Measurements from ENCODE around the gene NELL1.

The NELL1 gene

GRCh38 chr11:21545699-21546098 lies 876.3 kb downstream of the NELL1 start:
- no peaks in the 10 kb centered on the region for H3K27me3 ChIP-seq (ENCODE audit: control insufficient read depth, insufficient read depth, low read length)
- no peaks in the 10 kb centered on the region for H3K4me1 ChIP-seq (ENCODE audit: control insufficient read depth, insufficient read depth, low read length)
- H3K9ac ChIP-seq (ENCODE audit: low read length) = no peak overlapping the region
- no peaks in the 10 kb centered on the region for H3K36me3 ChIP-seq (ENCODE audit: control insufficient read depth, insufficient read depth, low read length)
- no peaks in the 10 kb centered on the region for H3K9me3 ChIP-seq (ENCODE audit: control insufficient read depth, low read length)
- H3K4me3 ChIP-seq (ENCODE audit: low read length) = no peak overlapping the region

- H3K9me3 ChIP-seq (ENCODE audit: control insufficient read depth, low read length) = no peaks in the 10 kb centered on the region
- H3K9ac ChIP-seq (ENCODE audit: low read length) = no peak overlapping the region
- H3K4me3 ChIP-seq (ENCODE audit: low read length) = no peak overlapping the region
- H3K4me1 ChIP-seq (ENCODE audit: control insufficient read depth, insufficient read depth, low read length) = no peaks in the 10 kb centered on the region
- H3K36me3 ChIP-seq (ENCODE audit: control insufficient read depth, insufficient read depth, low read length) = no peaks in the 10 kb centered on the region
- no peaks in the 10 kb centered on the region for H3K27me3 ChIP-seq (ENCODE audit: control insufficient read depth, insufficient read depth, low read length)
Observed at GRCh38 chr11:21546703-21547102, 877.3 kb downstream of the NELL1 start.

GRCh38 chr11:21552911-21553310 lies 883.5 kb downstream of the NELL1 start:
- no peaks in the 10 kb centered on the region for H3K36me3 ChIP-seq (ENCODE audit: control insufficient read depth, insufficient read depth, low read length)
- no peaks in the 10 kb centered on the region for H3K27me3 ChIP-seq (ENCODE audit: control insufficient read depth, insufficient read depth, low read length)
- peaks cover 5% of the 10 kb centered on the region for H3K4me1 ChIP-seq (ENCODE audit: control insufficient read depth, insufficient read depth, low read length)
- no peaks in the 10 kb centered on the region for H3K9me3 ChIP-seq (ENCODE audit: control insufficient read depth, low read length)
- no peak overlapping the region for H3K4me3 ChIP-seq (ENCODE audit: low read length)
- no peak overlapping the region for H3K9ac ChIP-seq (ENCODE audit: low read length)

- Histone ChIP-seq H3K36me3 (ENCODE audit: control insufficient read depth, insufficient read depth, low read length) (no peaks in the 10 kb centered on the region), H3K9ac (ENCODE audit: low read length) (no peak overlapping the region), H3K4me1 (ENCODE audit: control insufficient read depth, insufficient read depth, low read length) (peaks cover 5% of the 10 kb centered on the region), H3K9me3 (ENCODE audit: control insufficient read depth, low read length) (no peaks in the 10 kb centered on the region), H3K4me3 (ENCODE audit: low read length) (no peak overlapping the region), H3K27me3 (ENCODE audit: control insufficient read depth, insufficient read depth, low read length) (no peaks in the 10 kb centered on the region)
Observed at GRCh38 chr11:21553795-21554194, 884.4 kb downstream of the NELL1 start.

- H3K27me3 ChIP-seq (ENCODE audit: control insufficient read depth, insufficient read depth, low read length) = no peaks in the 10 kb centered on the region
- H3K4me3 ChIP-seq (ENCODE audit: low read length) = no peak overlapping the region
- H3K9me3 ChIP-seq (ENCODE audit: control insufficient read depth, low read length) = no peaks in the 10 kb centered on the region
- no peaks in the 10 kb centered on the region for H3K36me3 ChIP-seq (ENCODE audit: control insufficient read depth, insufficient read depth, low read length)
- H3K4me1 ChIP-seq (ENCODE audit: control insufficient read depth, insufficient read depth, low read length) = peaks cover 5% of the 10 kb centered on the region
- H3K9ac ChIP-seq (ENCODE audit: low read length) = no peak overlapping the region
Observed at GRCh38 chr11:21554284-21554683, 884.9 kb downstream of the NELL1 start.

GRCh38 chr11:21556926-21557325 lies 887.5 kb downstream of the NELL1 start:
- peaks cover 5% of the 10 kb centered on the region for H3K4me1 ChIP-seq (ENCODE audit: control insufficient read depth, insufficient read depth, low read length)
- no peaks in the 10 kb centered on the region for H3K27me3 ChIP-seq (ENCODE audit: control insufficient read depth, insufficient read depth, low read length)
- H3K36me3 ChIP-seq (ENCODE audit: control insufficient read depth, insufficient read depth, low read length) = no peaks in the 10 kb centered on the region
- H3K9me3 ChIP-seq (ENCODE audit: control insufficient read depth, low read length) = no peaks in the 10 kb centered on the region
- H3K4me3 ChIP-seq (ENCODE audit: low read length) = no peak overlapping the region
- no peak overlapping the region for H3K9ac ChIP-seq (ENCODE audit: low read length)

- no peak overlapping the region for H3K9ac ChIP-seq (ENCODE audit: low read length)
- no peaks in the 10 kb centered on the region for H3K4me1 ChIP-seq (ENCODE audit: control insufficient read depth, insufficient read depth, low read length)
- H3K4me3 ChIP-seq (ENCODE audit: low read length) = no peak overlapping the region
- H3K27me3 ChIP-seq (ENCODE audit: control insufficient read depth, insufficient read depth, low read length) = no peaks in the 10 kb centered on the region
- no peaks in the 10 kb centered on the region for H3K9me3 ChIP-seq (ENCODE audit: control insufficient read depth, low read length)
- no peaks in the 10 kb centered on the region for H3K36me3 ChIP-seq (ENCODE audit: control insufficient read depth, insufficient read depth, low read length)
Observed at GRCh38 chr11:21560466-21560975, 891.1 kb downstream of the NELL1 start.

- no peaks in the 10 kb centered on the region for H3K4me1 ChIP-seq (ENCODE audit: control insufficient read depth, insufficient read depth, low read length)
- no peaks in the 10 kb centered on the region for H3K36me3 ChIP-seq (ENCODE audit: control insufficient read depth, insufficient read depth, low read length)
- H3K9ac ChIP-seq (ENCODE audit: low read length) = no peak overlapping the region
- no peak overlapping the region for H3K4me3 ChIP-seq (ENCODE audit: low read length)
- H3K27me3 ChIP-seq (ENCODE audit: control insufficient read depth, insufficient read depth, low read length) = no peaks in the 10 kb centered on the region
- H3K9me3 ChIP-seq (ENCODE audit: control insufficient read depth, low read length) = no peaks in the 10 kb centered on the region
Observed at GRCh38 chr11:21561581-21561980, 892.2 kb downstream of the NELL1 start.

GRCh38 chr11:21564095-21564494 lies 894.7 kb downstream of the NELL1 start:
- Histone ChIP-seq H3K9ac (ENCODE audit: low read length) (no peak overlapping the region), H3K27me3 (ENCODE audit: control insufficient read depth, insufficient read depth, low read length) (no peaks in the 10 kb centered on the region), H3K36me3 (ENCODE audit: control insufficient read depth, insufficient read depth, low read length) (no peaks in the 10 kb centered on the region), H3K4me1 (ENCODE audit: control insufficient read depth, insufficient read depth, low read length) (no peaks in the 10 kb centered on the region), H3K4me3 (ENCODE audit: low read length) (no peak overlapping the region), H3K9me3 (ENCODE audit: control insufficient read depth, low read length) (no peaks in the 10 kb centered on the region)

GRCh38 chr11:21564833-21565682 lies 895.7 kb downstream of the NELL1 start:
- Histone ChIP-seq H3K9ac (ENCODE audit: low read length) (no peak overlapping the region), H3K27me3 (ENCODE audit: control insufficient read depth, insufficient read depth, low read length) (no peaks in the 10 kb centered on the region)

GRCh38 chr11:21566521-21567117 lies 897.2 kb downstream of the NELL1 start:
- Histone ChIP-seq H3K4me3 (ENCODE audit: low read length) (no peak overlapping the region), H3K9me3 (ENCODE audit: control insufficient read depth, low read length) (no peaks in the 10 kb centered on the region), H3K4me1 (ENCODE audit: control insufficient read depth, insufficient read depth, low read length) (no peaks in the 10 kb centered on the region), H3K27me3 (ENCODE audit: control insufficient read depth, insufficient read depth, low read length) (no peaks in the 10 kb centered on the region), H3K36me3 (ENCODE audit: control insufficient read depth, insufficient read depth, low read length) (no peaks in the 10 kb centered on the region), H3K9ac (ENCODE audit: low read length) (no peak overlapping the region)

More at GRCh38 chr11:21564833-21565682, 895.7 kb downstream of the NELL1 start:
- H3K9me3 ChIP-seq (ENCODE audit: control insufficient read depth, low read length) = no peaks in the 10 kb centered on the region
- no peaks in the 10 kb centered on the region for H3K36me3 ChIP-seq (ENCODE audit: control insufficient read depth, insufficient read depth, low read length)
- H3K4me3 ChIP-seq (ENCODE audit: low read length) = no peak overlapping the region
- H3K4me1 ChIP-seq (ENCODE audit: control insufficient read depth, insufficient read depth, low read length) = no peaks in the 10 kb centered on the region

- Histone ChIP-seq H3K4me1 (ENCODE audit: control insufficient read depth, insufficient read depth, low read length) (no peaks in the 10 kb centered on the region), H3K4me3 (ENCODE audit: low read length) (no peak overlapping the region), H3K36me3 (ENCODE audit: control insufficient read depth, insufficient read depth, low read length) (no peaks in the 10 kb centered on the region), H3K9me3 (ENCODE audit: control insufficient read depth, low read length) (no peaks in the 10 kb centered on the region), H3K9ac (ENCODE audit: low read length) (no peak overlapping the region), H3K27me3 (ENCODE audit: control insufficient read depth, insufficient read depth, low read length) (no peaks in the 10 kb centered on the region)
Observed at GRCh38 chr11:21567645-21568290, 898.4 kb downstream of the NELL1 start.
